Measurements from ENCODE around the gene CD244. TPM values are rescaled to one million over a fixed set of nuclear protein-coding genes. Genes with fewer than 3 reads are reported as not detected.

CD244 gene
- polyA plus RNA-seq, 3 donors, result 0.20 to 0.36 (median 0.32) TPM

DNA sequence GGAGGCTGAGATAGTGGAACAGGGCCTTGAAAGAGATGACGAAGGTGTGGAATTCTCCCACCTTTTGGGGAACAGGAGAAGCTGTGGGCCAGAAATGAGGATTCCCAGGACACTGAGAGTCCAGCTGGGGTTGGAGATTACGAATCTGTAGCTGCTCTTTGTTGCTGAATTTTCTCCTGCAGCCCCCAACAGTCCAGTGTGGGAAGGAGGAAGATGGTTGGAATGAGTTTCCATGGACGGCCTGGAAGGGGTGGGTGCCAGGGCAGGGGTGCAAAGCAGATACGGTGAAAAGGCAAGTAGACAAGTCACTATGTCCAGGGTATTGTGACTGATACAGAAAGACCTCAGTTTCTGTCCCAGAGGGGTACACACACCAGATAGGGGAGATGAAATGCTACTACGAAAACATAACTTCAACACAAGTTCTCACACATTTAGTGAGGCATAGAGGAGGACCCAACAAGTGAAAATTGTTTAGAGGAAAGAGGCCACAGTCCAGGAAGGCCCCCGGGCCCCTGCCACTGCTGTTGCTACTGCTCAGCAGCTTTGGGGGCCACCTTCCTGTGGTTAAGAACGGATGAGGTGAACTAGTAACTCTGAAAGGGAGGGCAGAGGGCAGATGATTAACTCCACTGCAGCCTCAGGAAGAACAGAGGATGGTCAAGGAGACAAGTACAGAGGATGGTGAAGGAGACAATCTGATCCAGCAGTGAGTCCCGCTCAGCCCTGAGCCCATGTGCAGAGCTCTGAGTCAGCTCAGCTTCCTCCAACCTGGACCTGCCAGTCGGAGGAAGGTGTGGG is 7.3 kb downstream of the CD244 start:
- no peak for DNase-seq (ENCODE audit: extremely low read depth in 1 of 11, low read depth in 9 of 11, low spot score in 4 of 11)

DNA sequence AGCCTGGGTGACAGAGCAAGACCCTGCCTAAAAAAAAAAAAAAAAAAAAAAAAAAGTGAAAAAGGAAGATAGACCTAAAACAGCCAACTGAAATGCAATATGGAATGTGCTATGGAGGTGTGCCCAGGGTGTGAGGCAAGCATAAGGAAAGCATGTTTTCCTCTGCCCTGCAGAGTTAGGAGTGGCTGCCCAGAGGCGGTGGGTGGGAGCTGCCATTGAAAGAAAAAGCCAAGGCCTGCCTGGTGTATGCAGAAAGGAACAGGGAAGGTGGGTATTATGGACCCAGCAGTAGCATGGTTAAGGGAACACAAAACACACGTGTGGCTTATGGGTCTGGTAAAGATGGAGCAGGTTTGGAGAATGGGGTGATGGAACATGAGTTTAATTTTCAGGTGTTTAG is 8.9 kb downstream of the CD244 start:
- DNase-seq (ENCODE audit: extremely low read depth in 1 of 11, low read depth in 9 of 11, low spot score in 4 of 11), result no peak

DNA sequence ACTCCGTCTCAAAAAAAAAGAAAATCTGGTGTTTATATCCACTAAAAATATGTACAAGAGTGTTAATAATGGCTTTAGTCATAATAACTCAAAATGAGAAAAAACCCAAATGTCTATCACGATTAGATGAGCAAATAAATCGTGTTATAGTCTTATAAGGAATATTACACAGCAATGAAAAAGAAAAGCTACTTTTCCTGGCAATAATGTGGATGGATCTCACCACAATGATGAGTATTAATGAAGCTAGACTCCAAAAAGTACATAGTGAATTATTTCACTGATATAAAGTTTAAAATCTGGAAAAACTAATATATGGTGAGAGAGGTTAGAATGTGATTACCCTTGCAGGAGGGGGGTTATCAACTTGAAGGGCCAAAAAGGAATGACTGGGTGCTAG is 9.7 kb downstream of the CD244 start:
- no peak for DNase-seq (ENCODE audit: extremely low read depth in 1 of 11, low read depth in 9 of 11, low spot score in 4 of 11)

DNA sequence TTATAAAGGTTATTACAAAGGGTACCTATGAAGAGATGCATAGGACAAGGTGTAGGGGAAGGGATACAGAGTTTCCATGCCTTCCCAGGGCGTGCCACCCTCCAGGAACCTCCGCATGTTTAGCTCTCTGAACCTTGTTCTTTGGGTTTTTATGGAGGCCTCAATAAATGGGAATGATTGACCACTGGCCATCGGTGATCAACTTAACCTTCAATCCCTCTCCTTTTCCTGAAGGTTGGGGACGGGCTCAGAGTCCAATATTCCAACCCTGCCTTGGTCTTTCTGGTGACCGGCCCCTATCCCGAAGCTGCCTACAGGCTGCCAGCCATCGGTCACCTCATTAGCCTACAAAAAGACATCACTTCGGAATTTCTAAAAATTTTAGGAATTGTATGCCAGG is 11.7 kb downstream of the CD244 start:
- no peak for DNase-seq (ENCODE audit: extremely low read depth in 1 of 11, low read depth in 9 of 11, low spot score in 4 of 11)

DNA sequence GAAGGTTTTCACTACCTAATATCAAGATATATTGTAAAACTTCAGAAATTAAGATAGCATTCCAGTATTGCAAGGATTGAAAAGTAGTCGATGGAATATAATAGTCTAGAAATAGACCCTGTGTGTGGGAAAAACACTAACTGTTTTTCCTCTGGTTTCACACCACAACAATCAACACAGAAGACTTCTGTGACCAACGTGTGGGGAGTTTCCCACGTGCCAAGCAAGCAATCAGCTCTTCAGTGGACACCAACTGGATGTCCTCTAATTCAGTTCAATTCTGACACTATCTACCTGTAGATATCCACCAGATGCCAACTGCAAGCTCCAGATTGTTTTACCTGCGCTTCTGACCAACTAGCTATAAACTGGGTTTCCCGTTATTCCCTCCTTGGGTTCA is 12.1 kb downstream of the CD244 start:
- no peak for DNase-seq (ENCODE audit: extremely low read depth in 1 of 11, low read depth in 9 of 11, low spot score in 4 of 11)

DNA sequence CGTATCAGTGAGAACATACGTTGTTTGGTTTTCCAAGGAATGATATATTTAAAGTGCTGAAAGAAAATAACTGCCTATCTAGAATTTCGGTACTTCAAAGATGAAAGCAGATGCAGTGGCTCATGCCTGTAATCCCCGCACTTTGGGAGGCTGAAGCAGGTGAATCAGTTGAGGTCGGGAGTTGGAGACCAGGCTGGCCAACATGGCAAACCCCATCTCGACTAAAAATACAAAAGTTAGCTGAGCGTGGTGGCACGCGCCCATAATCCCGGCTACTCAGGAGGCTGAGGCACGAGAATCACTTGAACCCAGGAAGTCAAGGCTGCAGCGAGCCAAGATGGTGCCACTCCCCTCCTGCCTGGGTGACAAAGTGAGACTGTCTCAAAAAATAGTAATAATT is 16.4 kb downstream of the CD244 start:
- no peak for DNase-seq (ENCODE audit: extremely low read depth in 1 of 11, low read depth in 9 of 11, low spot score in 4 of 11)

DNA sequence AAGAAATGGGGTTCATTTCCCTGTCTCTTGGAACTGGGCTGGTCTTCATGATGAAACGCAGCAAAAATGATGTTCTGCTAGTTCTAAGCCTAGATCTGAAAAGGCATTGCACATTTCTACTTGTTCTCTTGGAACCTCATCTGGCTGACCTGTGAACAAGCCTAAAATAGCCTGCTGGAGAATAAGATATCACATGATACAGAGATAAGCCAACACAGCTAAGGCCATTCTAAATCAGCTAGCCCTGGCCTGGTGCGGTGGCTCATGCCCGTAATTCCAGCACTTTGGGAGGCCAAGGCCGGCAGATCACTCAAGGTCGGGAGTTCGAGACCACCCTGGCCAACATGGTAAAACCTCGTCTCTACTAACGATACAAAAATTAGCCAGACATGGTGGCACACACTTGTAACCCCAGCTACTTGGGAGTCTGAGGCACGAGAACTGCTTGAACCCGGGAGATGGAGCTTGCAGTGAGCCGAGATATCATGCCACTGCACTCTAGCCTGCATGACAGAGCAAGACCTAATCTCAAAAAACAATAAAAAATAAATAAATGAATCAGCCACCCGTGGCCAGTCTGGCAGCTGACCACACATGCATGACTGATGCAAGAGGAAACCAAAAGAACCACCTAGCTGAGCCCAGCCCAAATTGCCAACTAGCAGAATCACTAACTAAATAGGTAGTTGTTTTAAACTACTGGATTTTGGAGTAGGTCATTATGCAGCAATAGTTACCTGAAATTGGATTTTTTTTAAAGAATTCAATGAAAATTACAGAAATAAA is 18.0 kb downstream of the CD244 start:
- DNase-seq (ENCODE audit: extremely low read depth in 1 of 11, low read depth in 9 of 11, low spot score in 4 of 11), result no peak

DNA sequence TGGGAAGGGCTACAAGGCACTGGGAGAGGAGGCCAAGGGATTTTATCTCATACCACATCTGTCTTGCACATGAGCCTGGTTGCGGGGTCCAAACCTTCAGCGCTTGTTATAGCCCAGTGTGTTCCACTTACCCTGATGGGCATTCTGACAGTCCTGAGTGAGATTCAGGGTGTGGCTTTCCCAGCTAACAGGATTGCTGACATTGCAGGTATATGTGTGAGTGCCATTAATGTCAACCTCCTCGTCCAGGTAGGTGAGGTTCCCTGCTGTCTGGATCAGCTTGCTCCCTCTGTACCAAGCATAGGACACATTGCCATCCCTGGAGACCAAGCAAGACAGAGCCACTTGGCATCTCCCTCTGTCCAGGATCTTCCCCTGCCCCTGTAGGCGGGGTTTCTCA is 21.6 kb downstream of the CD244 start:
- DNase-seq (ENCODE audit: extremely low read depth in 1 of 11, low read depth in 9 of 11, low spot score in 4 of 11), result no peak

DNA sequence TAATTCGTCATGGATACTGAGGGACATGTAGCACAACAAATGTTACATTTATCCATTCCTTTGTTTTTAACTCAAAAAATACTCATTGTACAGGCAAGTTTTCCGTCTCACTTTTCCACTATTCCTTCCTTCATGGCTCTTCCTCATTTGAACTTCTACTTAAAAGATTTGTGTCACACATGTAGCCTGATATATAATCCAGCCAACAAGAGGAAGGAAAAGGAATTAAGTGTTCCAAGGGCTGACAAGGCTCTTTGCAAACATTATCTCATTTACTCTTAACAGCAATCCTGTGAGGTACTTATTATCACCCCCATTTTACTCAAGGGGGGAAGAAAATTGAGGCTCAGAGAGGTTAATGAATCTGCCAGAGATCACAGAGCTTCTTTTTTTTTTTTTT is 22.9 kb downstream of the CD244 start:
- no peak for DNase-seq (ENCODE audit: extremely low read depth in 1 of 11, low read depth in 9 of 11, low spot score in 4 of 11)

DNA sequence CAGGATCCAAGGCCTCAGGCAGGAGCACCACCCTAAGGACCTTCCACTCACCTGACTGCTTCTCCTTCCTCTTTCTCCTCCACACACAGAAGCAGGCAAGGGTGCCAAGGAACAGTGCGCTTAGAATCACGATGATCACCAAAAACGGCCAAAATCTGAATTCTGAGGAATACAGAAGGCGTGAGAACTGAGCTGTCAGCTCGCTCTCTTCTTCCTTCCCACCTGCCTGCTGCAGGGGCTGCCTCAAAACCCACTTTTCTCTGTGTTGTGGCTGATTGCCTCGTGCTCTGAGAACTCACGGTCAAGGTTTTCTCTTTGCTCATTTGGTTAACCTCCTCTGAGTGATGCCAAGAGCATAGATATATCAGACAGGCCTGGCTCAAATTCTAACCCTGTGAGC is 23.8 kb downstream of the CD244 start:
- no peak for DNase-seq (ENCODE audit: extremely low read depth in 1 of 11, low read depth in 9 of 11, low spot score in 4 of 11)

DNA sequence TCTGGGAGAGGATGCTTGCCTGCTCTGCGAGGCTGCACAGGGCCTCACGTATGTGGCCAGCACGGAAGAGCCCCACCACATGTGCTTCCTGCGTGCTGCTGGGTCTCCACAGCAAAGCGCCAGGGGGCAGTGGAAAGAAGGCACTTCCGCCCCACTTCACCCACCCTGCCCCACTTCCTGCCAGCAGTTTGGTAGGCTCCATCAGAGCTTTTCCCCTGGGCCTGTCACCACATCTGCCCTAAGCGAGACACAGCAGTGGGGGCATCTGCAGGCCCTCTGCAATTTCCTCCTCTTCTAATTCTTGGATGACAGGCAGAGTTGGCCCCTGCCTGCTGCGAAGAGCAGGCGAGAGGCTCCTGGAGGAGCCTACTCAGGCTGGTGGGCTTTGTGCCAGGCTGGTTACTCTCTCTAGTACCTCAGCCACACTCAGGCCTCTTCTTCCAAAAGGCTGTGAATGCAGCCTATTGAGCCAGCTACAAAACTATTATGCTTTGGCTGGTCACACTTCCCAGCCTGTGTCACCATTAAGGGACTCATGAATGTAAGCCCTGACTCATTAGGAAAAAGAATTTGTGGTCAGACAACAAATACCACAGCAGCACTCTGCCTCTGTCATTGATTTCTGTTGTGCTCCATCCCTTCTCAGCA is 25.0 kb downstream of the CD244 start:
- no peak for DNase-seq (ENCODE audit: extremely low read depth in 1 of 11, low read depth in 9 of 11, low spot score in 4 of 11)

DNA sequence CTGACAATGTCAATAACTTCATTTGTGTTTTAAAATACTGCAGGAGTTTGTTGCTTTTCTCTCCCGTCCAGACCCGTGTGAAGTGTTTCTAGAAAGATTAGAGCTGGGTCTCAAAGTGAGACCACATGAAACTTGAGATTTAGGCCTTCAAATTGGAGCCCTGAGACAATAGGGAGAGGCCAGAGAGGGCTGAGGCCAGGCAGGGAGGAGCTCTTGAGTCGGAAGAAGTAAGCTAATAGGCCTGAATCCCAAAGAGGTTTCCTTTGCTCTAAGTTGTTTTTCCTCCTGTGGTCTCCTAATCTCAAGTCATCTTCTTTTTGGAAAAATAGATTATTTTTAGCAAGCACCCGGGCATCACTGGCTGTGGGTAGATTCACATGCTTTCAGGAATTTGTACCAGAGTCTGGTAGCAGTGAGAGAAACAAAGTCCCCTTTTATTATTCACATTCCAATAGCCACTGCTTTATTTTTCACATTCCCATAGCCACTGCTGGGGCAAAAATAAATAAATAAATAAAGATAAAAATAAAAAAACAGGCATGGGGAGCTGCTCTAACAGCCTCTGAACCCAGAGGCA is 25.6 kb downstream of the CD244 start:
- no peak for DNase-seq (ENCODE audit: extremely low read depth in 1 of 11, low read depth in 9 of 11, low spot score in 4 of 11)

DNA sequence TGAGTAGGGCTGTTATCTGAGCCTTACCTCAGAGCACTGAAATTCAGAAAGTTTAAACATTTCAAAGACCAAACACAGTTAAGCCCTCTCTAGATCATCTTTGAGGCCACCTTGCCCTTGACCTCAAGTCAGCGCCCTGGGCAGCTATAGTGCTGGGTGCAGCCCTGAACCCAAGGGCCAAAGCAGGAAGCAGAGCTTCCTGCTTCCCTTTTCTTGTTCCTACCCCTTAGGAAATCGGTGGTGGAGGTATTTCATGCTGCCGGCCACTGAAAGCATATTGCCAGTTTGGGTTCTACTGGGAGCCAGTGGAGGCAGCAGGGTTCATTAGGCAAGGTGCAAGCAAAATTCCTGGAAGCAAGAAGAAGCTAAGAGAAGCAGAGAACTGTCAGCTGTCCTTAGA is 26.1 kb downstream of the CD244 start:
- DNase-seq (ENCODE audit: extremely low read depth in 1 of 11, low read depth in 9 of 11, low spot score in 4 of 11), result no peak

DNA sequence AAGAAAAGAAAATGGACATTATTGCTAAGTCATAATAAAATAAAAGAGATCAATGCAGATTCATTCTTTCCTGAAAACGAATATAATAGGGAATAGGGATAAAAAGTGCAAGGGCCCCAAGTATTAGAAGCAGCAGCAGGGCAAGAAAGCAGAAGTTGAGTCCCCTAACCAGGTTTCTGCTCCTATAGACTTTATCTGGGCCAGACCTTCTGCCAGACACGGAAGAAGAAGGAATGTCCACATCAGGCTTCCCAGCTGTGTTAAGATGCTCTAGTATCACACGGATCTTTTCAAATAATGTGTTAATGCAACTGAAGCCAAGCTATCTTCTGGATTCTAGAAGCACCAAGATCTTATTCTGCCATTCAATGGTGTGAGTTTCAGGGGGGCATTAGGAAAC is 26.9 kb downstream of the CD244 start:
- DNase-seq (ENCODE audit: extremely low read depth in 1 of 11, low read depth in 9 of 11, low spot score in 4 of 11), result no peak

DNA sequence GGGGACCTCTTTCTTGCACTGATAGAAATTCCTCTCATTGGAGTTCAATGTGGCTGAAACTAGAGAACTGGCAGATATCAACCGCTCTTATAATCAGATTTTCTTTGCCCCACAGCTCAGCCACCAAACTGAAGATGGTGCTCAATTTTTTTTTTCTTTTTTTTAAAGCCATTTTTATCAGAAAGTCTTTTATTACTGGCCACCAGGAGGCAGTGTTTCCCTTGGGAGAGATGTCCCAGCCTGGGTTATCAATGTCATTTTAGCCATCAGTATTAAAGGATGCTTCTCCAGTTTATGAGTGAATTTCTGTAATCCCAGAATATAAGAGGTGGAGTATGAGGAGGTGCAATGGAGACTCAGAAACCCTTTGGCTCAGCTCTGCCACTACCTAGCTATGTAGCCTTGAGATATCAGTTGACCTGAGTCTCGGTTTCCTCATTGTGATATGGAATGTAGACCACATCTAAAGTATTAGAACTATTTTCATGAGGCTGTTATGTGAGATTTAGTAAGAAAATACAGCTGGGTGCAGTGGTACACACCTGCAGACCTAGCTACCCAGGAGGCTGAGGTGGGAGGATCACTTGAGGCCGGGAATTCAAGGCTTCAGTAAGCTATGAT is 27.6 kb downstream of the CD244 start:
- DNase-seq (ENCODE audit: extremely low read depth in 1 of 11, low read depth in 9 of 11, low spot score in 4 of 11), result peak in 6 of 11 donors; percentile 7 to 16 (median 11)

DNA sequence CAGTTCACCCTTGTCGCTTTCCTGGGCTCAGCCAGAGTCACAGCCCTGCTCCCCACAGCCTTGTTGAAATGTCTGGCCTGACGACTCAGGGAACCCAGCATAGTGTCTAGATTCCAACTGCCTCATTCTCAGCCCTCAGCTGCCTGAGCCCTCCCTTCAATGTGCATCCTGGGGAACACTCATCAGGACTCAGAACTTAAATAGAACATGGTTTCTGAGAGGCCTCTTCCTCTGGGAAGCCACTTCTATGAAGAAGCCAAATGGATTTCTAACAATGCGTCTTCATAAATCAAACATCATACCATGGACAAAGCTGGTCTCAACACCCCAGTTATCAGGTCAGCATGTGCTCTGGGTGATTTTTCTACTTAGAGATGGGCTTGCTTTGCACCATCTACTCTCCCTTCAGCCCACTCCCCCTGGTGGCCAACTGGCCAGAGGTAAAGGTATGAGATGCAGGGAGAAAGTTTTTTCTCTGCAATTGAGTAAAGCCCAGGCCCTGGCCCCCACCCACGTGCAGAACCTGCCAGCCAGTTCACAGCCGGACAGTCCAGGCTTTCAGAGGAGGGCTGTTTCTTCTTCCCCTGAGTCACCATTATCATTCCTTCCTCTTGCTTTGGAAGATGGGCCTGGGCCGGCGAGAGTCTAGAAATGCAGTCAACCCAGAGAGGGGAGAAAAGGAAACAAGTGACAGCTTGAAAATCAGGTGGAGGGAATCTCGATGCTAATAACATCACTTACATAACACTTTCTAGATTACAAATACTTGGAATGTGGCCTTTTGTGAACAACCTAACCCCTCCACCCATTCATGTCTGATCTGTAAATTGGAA is 32.1 kb downstream of the CD244 start:
- DNase-seq (ENCODE audit: extremely low read depth in 1 of 11, low read depth in 9 of 11, low spot score in 4 of 11), result peak in 10 of 11 donors; percentile 13 to 41 (median 18)

DNA sequence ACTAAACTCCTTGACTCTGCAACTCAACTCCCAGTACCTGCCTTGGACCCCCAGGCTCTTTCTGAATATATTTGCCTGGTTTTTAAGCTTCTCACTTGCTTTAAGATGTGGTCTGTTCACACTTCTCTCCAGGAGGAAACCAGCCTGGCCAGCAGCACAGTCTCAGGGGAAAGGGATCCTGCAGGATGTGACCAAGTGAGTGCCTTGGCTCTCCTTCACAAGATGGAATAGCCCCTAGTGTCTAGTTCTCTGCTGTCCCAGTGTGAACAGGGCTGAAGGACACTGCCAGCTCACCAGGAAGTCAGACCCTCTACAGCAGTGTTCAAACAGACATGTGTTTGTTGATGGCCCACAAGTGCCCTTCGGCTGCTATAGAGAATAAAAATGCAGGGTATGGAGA is 32.9 kb downstream of the CD244 start:
- no peak for DNase-seq (ENCODE audit: extremely low read depth in 1 of 11, low read depth in 9 of 11, low spot score in 4 of 11)

DNA sequence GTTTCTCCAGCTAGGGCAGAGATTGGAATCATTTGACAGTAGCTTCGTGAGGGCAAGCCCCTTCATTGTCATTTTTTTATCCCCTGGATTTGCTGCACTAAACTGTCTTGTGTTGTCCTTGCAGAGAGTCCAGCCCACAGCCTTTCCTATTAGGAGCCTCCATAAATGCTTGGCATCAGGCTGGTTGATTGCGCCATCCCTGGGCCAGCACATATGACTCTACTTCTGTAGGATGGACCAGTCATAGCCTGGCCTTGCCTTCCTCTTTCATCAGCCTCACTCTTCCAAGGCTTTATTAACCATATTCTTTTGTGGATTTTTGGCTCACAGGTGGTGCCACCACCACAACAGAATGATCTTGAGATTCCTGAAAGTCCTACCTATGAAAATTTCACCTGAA is 35.3 kb downstream of the CD244 start:
- DNase-seq (ENCODE audit: extremely low read depth in 1 of 11, low read depth in 9 of 11, low spot score in 4 of 11), result no peak

DNA sequence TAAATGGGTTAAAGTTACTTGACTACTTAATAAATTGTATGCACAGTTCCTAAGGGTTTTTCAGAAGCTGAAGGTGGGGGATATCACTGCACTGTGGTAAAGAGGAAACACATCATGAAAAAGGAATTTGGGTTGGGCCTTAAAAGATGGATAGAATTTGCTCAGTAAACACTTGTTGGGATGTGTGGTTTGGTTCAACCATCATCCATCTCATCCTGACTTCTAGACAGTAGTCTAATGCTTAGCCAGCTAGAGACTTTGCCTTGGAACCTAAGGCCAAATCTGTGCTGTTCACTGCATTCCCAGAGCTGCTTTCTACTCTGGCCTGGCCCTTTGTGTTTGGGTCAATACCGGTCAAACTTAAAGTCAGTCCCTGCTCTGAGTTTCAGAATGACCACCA is 36.1 kb downstream of the CD244 start:
- no peak for DNase-seq (ENCODE audit: extremely low read depth in 1 of 11, low read depth in 9 of 11, low spot score in 4 of 11)
